ENCODE measurements around the gene NDST4. TPM values are rescaled to one million over a fixed set of nuclear protein-coding genes. Genes with fewer than 3 reads are reported as not detected.

The NDST4 gene
- total RNA-seq, 1 experiment from 2014 or later = not detected

GRCh38 chr4:114857831-114858230 lies 255.6 kb downstream of the NDST4 start:
- ChIA-PET CTCF (no interaction called here), POLR2A (no interaction called here), RAD21 (ENCODE audit: low non-redundant PET in 1 of 2, low total read pairs in 2 of 2, uncharacterized antibody in 2 of 2, unreplicated experiment in 2 of 2) (no interaction called here)
- no peaks in the 10 kb centered on the region for H3K27me3 ChIP-seq (ENCODE audit: insufficient read depth, low read length)
- no peak overlapping the region for H3K9ac ChIP-seq (ENCODE audit: low read length)
- DNase-seq (ENCODE audit: low read depth, low spot score) = no peak
- H3K79me2 ChIP-seq (ENCODE audit: insufficient read depth, low read length) = no peaks in the 10 kb centered on the region
- no peak overlapping the region for H3K27ac ChIP-seq (ENCODE audit: low read depth, low read length)
- no peaks in the 10 kb centered on the region for H3K9me3 ChIP-seq (ENCODE audit: control insufficient read depth in 1 of 2, insufficient read depth in 1 of 2, low read depth in 1 of 2, low read length in 2 of 2)
- H3K9me2 ChIP-seq (ENCODE audit: insufficient read depth) = 0 out of 2 replicates have a peak, but pooled peaks cover 3% of the 10 kb centered on the region
- H2AFZ ChIP-seq (ENCODE audit: low read depth, low read length, poor library complexity, severe bottlenecking) = no peak overlapping the region
- intact Hi-C loops (cut with micrococcal nuclease) = no loop called here
- no peak overlapping the region for H3K4me2 ChIP-seq (ENCODE audit: low read length)
- H4K20me1 ChIP-seq (ENCODE audit: insufficient read depth) = no peaks in the 10 kb centered on the region
- H3K4me1 ChIP-seq (ENCODE audit: control insufficient read depth in 1 of 2, insufficient read depth in 2 of 2, low read length in 2 of 2) = no peaks in the 10 kb centered on the region
- no peak overlapping the region for H3K4me3 ChIP-seq (replicated peaks in 1 of 2; ENCODE audit: low read depth in 1 of 2, low read length in 2 of 2)
- no TSS peak for BruUV-seq (replicated peaks)
- ATAC-seq = no peak
- no peaks in the 10 kb centered on the region for H3K36me3 ChIP-seq (ENCODE audit: control insufficient read depth in 1 of 2, insufficient read depth in 2 of 2, low read length in 2 of 2)
- TF ChIP-seq ZBTB33 (IDR thresholded peaks at IDR 0.05; ENCODE audit: extremely low read depth, insufficient replicate concordance, low read length) = no peak
- TF ChIP-seq RAD21 (IDR thresholded peaks at IDR 0.05; ENCODE audit: low read depth) = no peak
- no peak for TF ChIP-seq SP1 (IDR thresholded peaks at IDR 0.05; ENCODE audit: low read depth)
- no peak for TF ChIP-seq JUND (IDR thresholded peaks at IDR 0.05)
- TF ChIP-seq CEBPB (IDR thresholded peaks at IDR 0.05; ENCODE audit: low read depth) = no peak
- TF ChIP-seq POLR2A (IDR thresholded peaks at IDR 0.05; ENCODE audit: borderline replicate concordance, extremely low read depth, insufficient read depth, insufficient read length) = no peak
- no peak for TF ChIP-seq REST (IDR thresholded peaks at IDR 0.05; ENCODE audit: low read depth)
- TF ChIP-seq ELF1 (IDR thresholded peaks at IDR 0.05; ENCODE audit: borderline replicate concordance, low read depth) = no peak
- no peak for TF ChIP-seq YY1 (IDR thresholded peaks at IDR 0.05; ENCODE audit: extremely low read depth, insufficient replicate concordance, low read depth, low read length)
- TF ChIP-seq CTCF (IDR thresholded peaks at IDR 0.05 in 2 of 3, conservative IDR thresholded peaks at IDR 0.05 in 1 of 3; ENCODE audit: borderline replicate concordance in 1 of 3, insufficient read depth in 1 of 3, low read depth in 2 of 3, low read length in 2 of 3) = no peak
- TF ChIP-seq POLR2AphosphoS5 (IDR thresholded peaks at IDR 0.05; ENCODE audit: low read depth, low read length) = no peak
- no peak for TF ChIP-seq ZFX (IDR thresholded peaks at IDR 0.05)
- no peak for TF ChIP-seq EGR1 (IDR thresholded peaks at IDR 0.05; ENCODE audit: low read depth)
- no peak for TF ChIP-seq EZH2 (IDR thresholded peaks at IDR 0.05)
- no peak for TF ChIP-seq SRF (IDR thresholded peaks at IDR 0.05; ENCODE audit: low read depth)

Data from HCT116 (cell line).